Lung (tissue), 12 donors: Measurements from ENCODE around the gene CCDC24. TPM values are rescaled to one million over a fixed set of nuclear protein-coding genes. Genes with fewer than 3 reads are reported as not detected.

Source experiments
- ATAC-seq: fragments of 200-7000 bp; cut with Tn5 transposase; one replicate; pipeline ENCODE4 v1.9.1; 2020; ENCODE audit warnings: moderate number of reproducible peaks; ENCODE audit not compliant: insufficient read depth, low FRiP score
- DNase-seq, 3 donors: peaks; one replicate each; pipeline ENCODE4 v3.0.0-alpha.2; 2013 to 2017
- H3K27ac ChIP-seq, 2 donors: one replicate each; pipeline ENCODE4 v1.5.1; 2013; ENCODE audit warnings: mild to moderate bottlenecking in 2 of 2, moderate library complexity in 2 of 2, control low read depth in 1 of 2, inconsistent platforms in 1 of 2, low read depth in 1 of 2, low read length in 1 of 2
- H3K27me3 ChIP-seq, 3 donors: one replicate each; pipeline ENCODE4 v1.5.1; 2013; ENCODE audit warnings: low read length in 2 of 3; ENCODE audit not compliant: control insufficient read depth in 3 of 3, insufficient read depth in 3 of 3
- H3K36me3 ChIP-seq, 4 donors: one replicate each; pipeline ENCODE4 v1.5.1; 2013; ENCODE audit warnings: low read length in 4 of 4, mild to moderate bottlenecking in 1 of 4, moderate library complexity in 1 of 4; ENCODE audit not compliant: control insufficient read depth in 4 of 4, insufficient read depth in 4 of 4
- H3K4me1 ChIP-seq, 5 donors: one replicate each; pipeline ENCODE4 v1.5.1; 2013; ENCODE audit warnings: low read length in 5 of 5, mild to moderate bottlenecking in 2 of 5, moderate library complexity in 1 of 5; ENCODE audit not compliant: control insufficient read depth in 5 of 5, insufficient read depth in 5 of 5
- H3K4me3 ChIP-seq: one replicate; pipeline ENCODE4 v1.5.1; 2013; ENCODE audit warnings: mild to moderate bottlenecking, control low read depth, moderate library complexity
- H3K9ac ChIP-seq, 2 donors: one replicate each; pipeline ENCODE4 v1.5.1; 2013; ENCODE audit warnings: low read length in 2 of 2, control low read depth in 1 of 2; ENCODE audit not compliant: insufficient read depth in 1 of 2
- H3K9me3 ChIP-seq, 4 donors: one replicate each; pipeline ENCODE4 v1.5.1; 2013; ENCODE audit warnings: low read length in 3 of 4, mild to moderate bottlenecking in 1 of 4, moderate library complexity in 1 of 4; ENCODE audit not compliant: control insufficient read depth in 4 of 4, insufficient read depth in 3 of 4
- CTCF ChIP-seq: IDR thresholded peaks from 2 replicates; pipeline ENCODE4 v1.5.1; 2012; ENCODE audit warnings: mild to moderate bottlenecking; ENCODE audit errors: control extremely low read depth, extremely low read depth
- WGBS, 2 donors: extraction: QIAGEN DNeasy Blood & Tissue Kit; methylation state at CpG; one replicate each; pipeline ENCODE4 v1.1.7; 2013; 5-methylcytosine and 5-hydroxymethylcytosine counted together
- polyA plus RNA-seq, 2 donors: library from polyadenylated mRNA; stranded (reverse); fragments of 200-250 nt; gene quantifications; one replicate each; pipeline ENCODE4 v1.2.1, GENCODE V29; 2013
- total RNA-seq, 2 donors: library from RNA; depleted of rRNA in 1 of 2; stranded (reverse); fragments of >200 nt in 1 of 2; gene quantifications; one replicate each; pipeline ENCODE4 v1.2.1, GENCODE V29; 2014 to 2021
- donor health status: control.
- donor health status: control.
- donor health status: Bipolar disorder and iron deficiency.
- donor health status: healthy.
- donor health status: DM: yes; HTN: yes; CAD: no.

Gene CCDC24
- total and polyA plus RNA-seq, 4 donors = 9.9 to 20.1 (median 13.2) TPM

GRCh38 chr1:44014365-44015104, 23.1 kb downstream of the CCDC24 start:
- H3K4me1 ChIP-seq = peaks cover 0 to 44% (median 8%) of the 10 kb centered on the region in 5 donors
- no peak for DNase-seq
- no peaks in the 10 kb centered on the region for H3K9me3 ChIP-seq
- H3K9ac ChIP-seq = no peak overlapping the region
- H3K27ac ChIP-seq = no peak overlapping the region
- no peak for TF ChIP-seq CTCF
- 80 to 87% methylated on average over 8 of the region's 8 CpGs for WGBS, 2 donors
- H3K36me3 ChIP-seq = peaks cover 0 to 3% (median 0%) of the 10 kb centered on the region in 4 donors
- H3K4me3 ChIP-seq = no peak overlapping the region
- no peaks in the 10 kb centered on the region for H3K27me3 ChIP-seq
- ATAC-seq = no peak

- peaks cover 0 to 50% (median 15%) of the 10 kb centered on the region in 5 donors for H3K4me1 ChIP-seq
- DNase-seq (no peak), ATAC-seq (no peak)
- no peak for TF ChIP-seq CTCF
- WGBS, 2 donors = 69 to 86% methylated on average over 3 of the region's 3 CpGs
- H3K4me3 ChIP-seq = no peak overlapping the region
- no peak overlapping the region for H3K27ac ChIP-seq
- H3K9me3 ChIP-seq = no peaks in the 10 kb centered on the region
- peaks cover 0 to 1% (median 0%) of the 10 kb centered on the region in 4 donors for H3K36me3 ChIP-seq
- no peak overlapping the region for H3K9ac ChIP-seq
- no peaks in the 10 kb centered on the region for H3K27me3 ChIP-seq
Measured at GRCh38 chr1:44015206-44015605, 23.8 kb downstream of the CCDC24 start.

GRCh38 chr1:44016041-44016889, 24.9 kb downstream of the CCDC24 start:
- H3K27ac ChIP-seq = no peak overlapping the region
- H3K9me3 ChIP-seq = no peaks in the 10 kb centered on the region
- ATAC-seq (no peak), DNase-seq (no peak)
- no peak overlapping the region for H3K4me3 ChIP-seq
- 86 to 90% methylated on average over 20 of the region's 20 CpGs for WGBS, 2 donors
- no peak overlapping the region for H3K9ac ChIP-seq
- H3K36me3 ChIP-seq = peaks cover 0 to 1% (median 0%) of the 10 kb centered on the region in 4 donors
- peaks cover 0 to 46% (median 18%) of the 10 kb centered on the region in 5 donors for H3K4me1 ChIP-seq
- TF ChIP-seq CTCF = no peak
- H3K27me3 ChIP-seq = no peaks in the 10 kb centered on the region
